Epidermal melanocyte (primary cell): Measurements from ENCODE around the gene TOM1.
"Not testable (repeated sequence)": the region's sequence is repeated elsewhere in the genome, so short reads cannot be mapped to it uniquely, and the experiment has no call there.

ENCODE experiments used
- DNase-seq: peaks from one replicate; pipeline ENCODE4 v3.0.0; 2011; ENCODE audit warnings: low spot score; ENCODE audit not compliant: insufficient read length

Gene TOM1

GRCh38 chr22:35393116-35394010 lies 93.7 kb downstream of the TOM1 start:
- DNase-seq: no peak

- DNase-seq: no peak
Observed at GRCh38 chr22:35394011-35394312, 94.3 kb downstream of the TOM1 start.

- no peak for DNase-seq
Observed at GRCh38 chr22:35394810-35395563, 95.3 kb downstream of the TOM1 start.

GRCh38 chr22:35396622-35397021 lies 96.9 kb downstream of the TOM1 start:
- not testable (repeated sequence) for DNase-seq

GRCh38 chr22:35397095-35397904 lies 97.6 kb downstream of the TOM1 start:
- no peak for DNase-seq
